Fibroblast of skin of back (primary cell): Measurements from ENCODE around the gene UBE2J2.

Experiments used
- DNase-seq: peaks from one replicate; pipeline ENCODE4 v3.0.0-alpha.2; 2013

UBE2J2 gene

GRCh38 chr1:1208713-1209433 lies 64.8 kb downstream of the UBE2J2 start:
- DNase-seq = no peak

DNA sequence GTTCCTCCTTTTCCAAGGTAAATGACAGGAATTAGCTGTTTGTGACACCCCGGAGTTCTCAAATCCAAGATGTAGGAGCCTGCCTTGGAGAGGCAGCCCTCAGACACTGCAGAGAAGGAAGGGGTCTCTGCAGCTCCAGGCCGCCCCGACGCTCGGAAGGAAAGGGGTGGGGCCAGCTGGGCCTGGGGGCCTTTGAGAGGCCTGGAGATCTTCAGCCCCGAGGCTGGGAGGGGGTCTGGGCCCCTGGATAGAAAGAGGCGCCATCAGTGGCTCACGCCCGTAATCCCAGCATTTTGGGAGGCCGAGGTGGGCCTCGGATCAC lies 66.1 kb downstream of the UBE2J2 start:
- DNase-seq = no peak

DNA sequence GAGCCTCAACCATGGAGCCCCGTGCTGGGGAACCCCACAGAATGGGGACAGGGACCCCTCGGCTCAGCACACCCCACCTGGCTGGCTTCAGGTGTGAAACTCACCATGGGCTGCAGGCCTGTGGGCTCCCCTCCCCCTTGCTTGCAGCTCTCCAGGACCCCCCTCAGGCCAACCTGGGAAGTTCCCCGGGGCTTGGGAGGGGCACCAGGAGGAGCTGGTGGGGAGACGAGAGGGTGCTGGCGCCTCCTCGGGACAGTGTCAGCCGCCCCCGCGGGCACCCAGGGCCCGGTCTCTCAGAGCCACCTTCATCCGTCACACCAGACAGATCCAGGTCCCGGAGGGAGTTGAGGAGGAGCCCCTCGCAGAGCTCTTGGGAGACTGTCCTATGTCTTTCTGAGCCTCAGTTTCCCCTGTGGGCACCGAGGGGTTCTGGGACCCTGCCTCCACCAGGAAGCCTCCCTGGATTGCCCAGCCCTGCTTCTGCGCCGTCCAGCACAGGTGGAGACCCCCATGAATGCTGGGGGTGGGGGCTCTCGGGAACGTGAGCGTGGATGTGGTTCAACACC lies 66.6 kb downstream of the UBE2J2 start:
- no peak for DNase-seq

- DNase-seq = no peak
Measured at GRCh38 chr1:1206376-1206965, 67.2 kb downstream of the UBE2J2 start, which contains the start of gene TNFRSF18. TNFRSF18 (minus strand) TSS chr1:1206592; CDS start chr1:1206571, 21 bp downstream.

DNA sequence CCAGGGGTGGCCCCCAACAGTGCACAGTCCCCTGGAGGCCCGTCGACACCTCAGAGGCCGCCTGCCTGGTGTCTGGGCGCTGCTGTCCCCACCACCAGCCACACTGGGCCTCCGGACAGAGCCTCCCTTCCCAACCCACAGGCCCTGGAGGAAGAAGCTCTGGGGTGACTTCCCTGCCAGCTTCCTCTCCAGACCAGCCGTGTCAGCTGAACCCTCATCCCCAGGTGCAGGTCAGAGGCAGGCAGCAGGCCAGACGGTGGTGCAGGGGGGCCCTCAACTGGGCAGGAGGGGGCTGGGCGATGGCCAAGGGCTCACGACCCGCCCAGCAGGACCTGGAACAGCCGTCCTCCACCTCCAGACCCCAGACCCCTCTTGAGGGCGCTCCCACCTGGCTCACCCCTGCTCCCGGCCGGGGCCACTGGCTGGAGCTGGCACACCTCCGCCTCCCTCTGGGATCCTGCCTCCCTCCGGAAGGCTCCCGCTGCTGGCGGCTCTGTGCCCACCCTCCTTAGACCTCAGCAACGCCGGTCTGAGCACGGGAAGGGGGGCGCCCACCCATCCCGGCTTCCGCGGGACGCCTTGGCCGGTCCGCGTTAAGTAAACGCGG lies 67.8 kb downstream of the UBE2J2 start:
- no peak for DNase-seq

GRCh38 chr1:1204998-1205768 lies 68.5 kb downstream of the UBE2J2 start:
- DNase-seq = no peak

DNA sequence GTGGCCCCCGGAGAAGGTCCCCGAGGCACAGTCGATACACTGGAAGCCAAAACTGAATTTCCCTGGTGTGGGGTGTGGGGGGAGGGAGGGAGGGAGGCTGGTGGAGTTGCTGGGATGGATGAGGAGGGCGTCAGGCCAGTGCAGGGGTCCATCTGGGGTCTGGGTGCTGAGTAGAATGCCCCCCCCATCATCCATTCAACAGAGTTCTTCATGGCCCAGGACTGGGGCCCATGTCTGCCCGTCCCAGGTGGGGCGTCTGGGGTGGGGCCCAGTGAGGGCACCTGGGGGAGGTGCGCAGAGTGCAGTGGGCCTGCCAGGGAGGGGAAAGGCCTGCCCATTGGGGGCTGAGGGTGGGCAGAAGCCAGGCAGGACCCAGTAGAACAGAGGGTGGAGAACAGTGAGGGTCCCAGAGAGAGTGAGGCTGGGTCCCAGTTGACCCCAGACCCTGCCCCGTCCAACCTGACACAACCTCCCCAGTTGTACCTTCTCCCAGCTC lies 69.2 kb downstream of the UBE2J2 start:
- no peak for DNase-seq
